H9 (cell line): ENCODE data around the gene CGA. TPM values are rescaled to one million over a fixed set of nuclear protein-coding genes. Genes with fewer than 3 reads are reported as not detected.

ENCODE experiments used
- DNase-seq: peaks from one replicate; pipeline ENCODE4 v3.0.0-alpha.2; 2017
- H2AFZ ChIP-seq: one replicate; pipeline ENCODE4 v1.6.1; 2013; ENCODE audit warnings: mild to moderate bottlenecking, low read length, control low read depth, moderate library complexity
- H2AK5ac ChIP-seq: 2 replicates; pipeline ENCODE4 v1.6.1; 2013; ENCODE audit warnings: low read length, control low read depth, mixed read lengths; ENCODE audit not compliant: insufficient read length
- H2BK120ac ChIP-seq: one replicate; pipeline ENCODE4 v1.6.1; 2013; ENCODE audit warnings: low read depth, mild to moderate bottlenecking, low read length, control low read depth, inconsistent platforms; ENCODE audit not compliant: poor library complexity, severe bottlenecking
- H2BK12ac ChIP-seq: 2 replicates; pipeline ENCODE4 v1.6.1; 2013; ENCODE audit warnings: low read length, control low read depth, mixed read lengths, low read depth; ENCODE audit not compliant: insufficient read length
- H2BK15ac ChIP-seq: 2 replicates; pipeline ENCODE4 v1.6.1; 2013; ENCODE audit warnings: low read depth, low read length, control low read depth
- H2BK20ac ChIP-seq: one replicate; pipeline ENCODE4 v1.6.1; 2013; ENCODE audit warnings: low read depth, mild to moderate bottlenecking, low read length, control low read depth, inconsistent platforms; ENCODE audit not compliant: poor library complexity, severe bottlenecking
- H2BK5ac ChIP-seq: 2 replicates; pipeline ENCODE4 v1.6.1; 2013; ENCODE audit warnings: low read length, control low read depth, mixed read lengths; ENCODE audit not compliant: insufficient read length
- H3K14ac ChIP-seq: 2 replicates; pipeline ENCODE4 v1.6.1; 2013; ENCODE audit warnings: low read length, control low read depth; ENCODE audit not compliant: insufficient read depth
- H3K18ac ChIP-seq: 2 replicates; pipeline ENCODE4 v1.6.1; 2013; ENCODE audit warnings: low read depth, mild to moderate bottlenecking, mixed read lengths, low read length, control low read depth; ENCODE audit not compliant: insufficient read length
- H3K23ac ChIP-seq: 2 replicates; pipeline ENCODE4 v1.6.1; 2013; ENCODE audit warnings: low read length, control low read depth, mixed read lengths, low read depth; ENCODE audit not compliant: insufficient read length
- H3K23me2 ChIP-seq: 2 replicates; pipeline ENCODE4 v1.6.1; 2013; ENCODE audit warnings: low read depth, mild to moderate bottlenecking, mixed read lengths, low read length, control low read depth; ENCODE audit not compliant: insufficient read length, poor library complexity, severe bottlenecking
- H3K27ac ChIP-seq: 2 replicates; pipeline ENCODE4 v1.5.1; 2013; ENCODE audit warnings: low read length, control low read depth, mixed read lengths, low read depth; ENCODE audit not compliant: insufficient read length
- H3K27me3 ChIP-seq: 2 replicates; pipeline ENCODE4 v1.6.1; 2013; ENCODE audit warnings: low read length, control low read depth, inconsistent platforms; ENCODE audit not compliant: insufficient read depth
- H3K4ac ChIP-seq: 2 replicates; pipeline ENCODE4 v1.6.1; 2013; ENCODE audit warnings: low read depth, mild to moderate bottlenecking, control low read depth, inconsistent platforms, low read length, moderate library complexity
- H3K4me1 ChIP-seq: 2 replicates; pipeline ENCODE4 v1.6.1; 2013; ENCODE audit warnings: low read length, control low read depth, inconsistent platforms; ENCODE audit not compliant: insufficient read depth
- H3K4me2 ChIP-seq: 2 replicates; pipeline ENCODE4 v1.6.1; 2013; ENCODE audit warnings: low read length, control low read depth, mixed read lengths; ENCODE audit not compliant: insufficient read length, insufficient read depth
- H3K56ac ChIP-seq: 2 replicates; pipeline ENCODE4 v1.6.1; 2013; ENCODE audit warnings: low read depth, mild to moderate bottlenecking, mixed read lengths, low read length, control low read depth; ENCODE audit not compliant: insufficient read length
- H3K79me1 ChIP-seq: 2 replicates; pipeline ENCODE4 v1.6.1; 2013; ENCODE audit warnings: low read depth, mild to moderate bottlenecking, moderate library complexity, low read length, control low read depth, inconsistent platforms; ENCODE audit not compliant: insufficient read depth, poor library complexity, severe bottlenecking
- H3K79me2 ChIP-seq: 2 replicates; pipeline ENCODE4 v1.6.1; 2013; ENCODE audit warnings: low read length, control low read depth, inconsistent platforms; ENCODE audit not compliant: insufficient read depth
- H3K9ac ChIP-seq: 2 replicates; pipeline ENCODE4 v1.6.1; 2013; ENCODE audit warnings: low read length, control low read depth, mixed read lengths; ENCODE audit not compliant: insufficient read length; ENCODE audit errors: extremely low read depth
- H3K9me3 ChIP-seq: one replicate; pipeline ENCODE4 v1.6.1; 2013; ENCODE audit warnings: low read depth, low read length, inconsistent platforms; ENCODE audit not compliant: control insufficient read depth
- H3T11ph ChIP-seq: one replicate; pipeline ENCODE4 v1.6.1; 2013; ENCODE audit warnings: mild to moderate bottlenecking, low read length, control low read depth, inconsistent platforms
- H4K20me1 ChIP-seq: one replicate; pipeline ENCODE4 v1.6.1; 2013; ENCODE audit not compliant: control insufficient read depth, insufficient read length, insufficient read depth
- H4K5ac ChIP-seq: 2 replicates; pipeline ENCODE4 v1.6.1; 2013; ENCODE audit warnings: low read depth, mild to moderate bottlenecking, mixed read lengths, low read length, control low read depth; ENCODE audit not compliant: insufficient read length
- H4K8ac ChIP-seq: replicated peaks from 2 replicates; pipeline ENCODE4 v1.6.1; 2013; ENCODE audit warnings: low read length, control low read depth, mixed read lengths, low read depth; ENCODE audit not compliant: insufficient read length
- H4K91ac ChIP-seq: 2 replicates; pipeline ENCODE4 v1.6.1; 2013; ENCODE audit warnings: low read depth, mild to moderate bottlenecking, moderate library complexity, mixed read lengths, low read length, control low read depth; ENCODE audit not compliant: insufficient read length
- H3K27ac Mint-ChIP-seq, 3 experiments: 2 replicates in 2 of 3; 3 replicates in 1 of 3; pipeline ENCODE4 v1.8.0; 2020 to 2021; ENCODE audit warnings: mixed read lengths in 3 of 3, mild to moderate bottlenecking in 1 of 3, moderate library complexity in 1 of 3
- H3K27me3 Mint-ChIP-seq: 2 replicates; pipeline ENCODE4 v1.8.0; 2021; ENCODE audit warnings: low read depth, mild to moderate bottlenecking, moderate library complexity, mixed read lengths
- H3K36me3 Mint-ChIP-seq, 3 experiments: 2 replicates in 2 of 3; 3 replicates in 1 of 3; pipeline ENCODE4 v1.8.0; 2020 to 2021; ENCODE audit warnings: low read depth in 3 of 3, mixed read lengths in 3 of 3; ENCODE audit not compliant: insufficient read depth in 1 of 3
- H3K4me1 Mint-ChIP-seq, 2 experiments: 2 replicates each; pipeline ENCODE4 v1.8.0; 2020; ENCODE audit warnings: mixed read lengths in 2 of 2
- H3K4me3 Mint-ChIP-seq, 2 experiments: 2 replicates in 1 of 2; 3 replicates in 1 of 2; pipeline ENCODE4 v1.8.0; 2020 to 2021; ENCODE audit warnings: mild to moderate bottlenecking in 2 of 2, mixed read lengths in 2 of 2, moderate library complexity in 1 of 2
- H3K9me3 Mint-ChIP-seq, 2 experiments: 2 replicates in 1 of 2; 3 replicates in 1 of 2; pipeline ENCODE4 v1.8.0; 2020; ENCODE audit warnings: mild to moderate bottlenecking in 2 of 2, mixed read lengths in 2 of 2, moderate library complexity in 1 of 2
- CTCF ChIP-seq: fragments of 200-600 bp; sonication (generic); conservative IDR thresholded peaks from 3 replicates; pipeline ENCODE4 v1.8.0; 2021; ENCODE audit warnings: antibody characterized with exemption, mild to moderate bottlenecking
- WGBS: extraction: QIAGEN DNeasy Blood & Tissue Kit; methylation state at CpG from one replicate; pipeline ENCODE4 v1.1.7; 2013; ENCODE audit warnings: missing lambda C conversion rate, low lambda C conversion rate, mixed read lengths; ENCODE audit not compliant: insufficient read length; ENCODE audit errors: extremely low coverage; 5-methylcytosine and 5-hydroxymethylcytosine counted together
- total RNA-seq: library from RNA; stranded (reverse); gene quantifications from 2 replicates; pipeline ENCODE4 v1.2.1, GENCODE V29; 2021

CGA gene
- total RNA-seq, 1 experiment from 2014 or later = not detected

- H3K27ac Mint-ChIP-seq = no peak overlapping the region
- H3K79me1 ChIP-seq = no peaks in the 10 kb centered on the region
- no peaks in the 10 kb centered on the region for H3K4me1 ChIP-seq
- H3K4me3 Mint-ChIP-seq = no peak overlapping the region
- no peak overlapping the region for H2AFZ ChIP-seq
- H3K18ac ChIP-seq = no peak overlapping the region
- H3K27me3 Mint-ChIP-seq = no peaks in the 10 kb centered on the region; the same call in 1 of the 2 replicates
- no peak overlapping the region for H2BK20ac ChIP-seq
- no peak overlapping the region for H3K27ac ChIP-seq
- H3K23me2 ChIP-seq = no peaks in the 10 kb centered on the region
- H3K79me2 ChIP-seq = no peaks in the 10 kb centered on the region
- no peak overlapping the region for H4K8ac ChIP-seq
- no peak for TF ChIP-seq CTCF
- H3K36me3 Mint-ChIP-seq = 0 out of 7 replicates have a peak, but pooled peaks cover 0 to 7% (median 2%) of the 10 kb centered on the region in 3 experiments
- H3K4me1 Mint-ChIP-seq = peaks cover 5% of the 10 kb centered on the region in 2 experiments; a peak in 2 of 4 replicates
- no peak for DNase-seq
- H3K27me3 ChIP-seq = no peaks in the 10 kb centered on the region
- H3T11ph ChIP-seq = no peak overlapping the region
- H3K23ac ChIP-seq = no peak overlapping the region
- no CpG with 5 or more reads among the region's 5 CpGs for WGBS
- no peak overlapping the region for H3K4me2 ChIP-seq
- no peak overlapping the region for H2BK120ac ChIP-seq
- H2BK5ac ChIP-seq = no peak overlapping the region
- H2AK5ac ChIP-seq = no peak overlapping the region
- H4K5ac ChIP-seq = no peak overlapping the region
- no peaks in the 10 kb centered on the region for H3K9me3 ChIP-seq
- no peak overlapping the region for H3K9ac ChIP-seq
- H4K20me1 ChIP-seq = no peaks in the 10 kb centered on the region
- no peak overlapping the region for H2BK12ac ChIP-seq
- H3K14ac ChIP-seq = no peak overlapping the region
- no peak overlapping the region for H4K91ac ChIP-seq
- no peak overlapping the region for H2BK15ac ChIP-seq
- H3K4ac ChIP-seq = no peak overlapping the region
- H3K56ac ChIP-seq = no peak overlapping the region
- peaks cover 0 to 10% of the 10 kb centered on the region in 2 experiments; a peak in 2 of 5 replicates for H3K9me3 Mint-ChIP-seq
Measured at GRCh38 chr6:87124074-87124473, 29.2 kb upstream of the CGA start.
